ENCODE data around the gene ACYP1.

ACYP1 gene

GRCh38 chr14:75032939-75033338 lies 30.9 kb downstream of the ACYP1 start:
- DNase-seq: no peak

- no peak for DNase-seq
Observed at GRCh38 chr14:75030147-75030546, 33.7 kb downstream of the ACYP1 start.

GRCh38 chr14:75025876-75026275 lies 37.9 kb downstream of the ACYP1 start:
- no peak for DNase-seq

GRCh38 chr14:75025082-75025481 lies 38.7 kb downstream of the ACYP1 start:
- DNase-seq: no peak

- no peak for DNase-seq
Observed at GRCh38 chr14:75023108-75023507, 40.7 kb downstream of the ACYP1 start.

- DNase-seq: no peak
Observed at GRCh38 chr14:75022655-75023054, 41.2 kb downstream of the ACYP1 start.

- no peak for DNase-seq
Observed at GRCh38 chr14:75018694-75019093, 45.1 kb downstream of the ACYP1 start.

- DNase-seq: no peak
Observed at GRCh38 chr14:75016815-75017214, 47.0 kb downstream of the ACYP1 start.

DNA sequence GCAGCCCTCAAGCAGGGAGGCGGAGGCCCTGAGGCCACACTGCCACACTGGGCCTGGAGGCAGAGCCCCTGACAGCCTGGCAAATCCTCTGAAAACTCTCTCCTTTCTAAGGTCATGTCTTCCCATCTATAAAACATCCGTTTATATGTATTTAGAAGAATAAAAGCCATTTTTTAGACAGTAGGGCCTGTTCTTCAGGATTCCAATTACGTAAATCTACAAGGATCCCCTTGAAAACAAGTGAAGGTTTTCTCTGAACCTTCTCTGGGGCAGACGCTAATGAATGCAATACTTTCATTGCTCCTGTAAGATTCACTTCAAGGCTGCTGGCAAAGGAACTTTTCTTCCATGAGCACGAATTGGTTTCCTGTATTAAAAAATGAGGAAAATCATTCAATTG lies 48.3 kb downstream of the ACYP1 start:
- no peak for DNase-seq

DNA sequence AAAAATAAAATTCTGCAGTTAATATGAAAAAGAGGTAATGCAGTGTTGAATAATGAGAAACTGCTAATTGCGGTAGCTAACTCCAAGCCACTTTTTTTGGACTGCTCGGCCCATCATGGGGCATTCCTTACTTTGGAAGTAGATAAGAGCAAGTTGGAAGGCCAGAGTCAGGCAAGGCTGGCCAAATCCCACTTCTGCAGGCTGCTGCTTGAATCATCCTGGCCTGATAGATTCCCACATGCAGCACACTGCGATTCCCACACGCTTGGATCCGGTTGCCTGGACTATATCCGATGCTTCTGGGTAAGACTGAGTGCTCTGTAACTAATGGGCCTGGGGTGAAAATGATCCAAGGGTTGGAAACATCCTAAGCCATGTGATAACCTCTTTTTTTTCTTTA lies 50.5 kb downstream of the ACYP1 start:
- DNase-seq: no peak

DNA sequence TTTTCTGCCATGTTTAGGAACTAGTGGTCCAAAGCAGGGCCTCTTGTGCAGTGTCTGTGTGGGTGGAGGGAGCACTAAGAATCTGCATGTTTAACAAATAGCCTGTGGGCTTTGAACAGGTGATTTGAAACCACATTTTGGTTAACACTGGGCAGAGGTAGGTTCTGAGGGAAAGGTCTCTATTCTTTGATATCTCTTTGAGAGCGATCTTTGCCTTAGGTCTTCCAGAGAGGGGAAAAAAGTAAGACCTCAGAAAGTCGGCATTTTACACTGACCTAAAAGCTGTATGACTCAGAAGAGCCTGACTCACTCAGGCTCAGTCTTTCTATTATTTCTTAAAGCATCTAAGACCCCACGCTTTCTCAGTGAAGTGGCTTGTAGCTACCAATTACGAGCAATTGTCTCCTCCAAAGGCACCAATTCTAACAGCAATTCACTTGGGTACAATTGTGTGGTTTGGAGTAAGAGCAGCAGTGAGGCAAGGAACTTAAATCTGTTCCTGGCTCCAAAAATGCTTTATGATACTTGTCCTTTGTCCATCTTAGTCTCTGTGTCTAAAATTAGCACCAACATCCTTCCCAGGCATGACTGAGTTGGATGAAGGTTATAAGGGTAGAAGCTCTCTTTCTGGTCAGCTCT lies 52.3 kb downstream of the ACYP1 start:
- DNase-seq: no peak

DNA sequence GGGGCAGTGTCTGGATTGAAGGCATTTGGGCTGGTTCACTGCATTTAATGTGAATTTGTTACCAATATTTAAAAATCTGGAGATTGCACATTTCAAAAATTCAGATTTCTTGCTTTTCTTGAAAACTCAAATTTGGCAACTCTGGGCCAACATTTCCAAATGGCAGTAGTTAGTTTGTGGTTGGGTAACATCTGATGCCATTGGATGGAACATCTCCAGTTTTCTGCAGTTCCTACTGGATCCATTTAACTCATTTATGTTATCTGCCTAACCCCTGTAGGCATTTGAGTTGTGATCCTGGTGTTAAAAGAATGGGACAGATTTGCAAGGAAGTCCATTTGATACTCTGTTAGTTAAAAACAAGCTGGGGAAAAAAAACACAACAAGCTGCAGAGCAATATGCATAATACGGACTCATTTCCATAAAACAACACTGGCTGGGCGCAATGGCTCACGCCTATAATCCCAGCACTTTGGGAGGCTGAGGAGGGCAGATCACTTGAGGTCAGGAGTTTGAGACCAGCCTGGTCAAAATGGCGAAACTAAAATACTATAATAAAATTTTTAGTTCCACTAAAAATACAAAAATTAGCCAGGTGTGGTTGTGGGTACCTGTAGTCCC lies 53.2 kb downstream of the ACYP1 start:
- no peak for DNase-seq

GRCh38 chr14:75009176-75009575 lies 54.6 kb downstream of the ACYP1 start:
- no peak for DNase-seq

DNA sequence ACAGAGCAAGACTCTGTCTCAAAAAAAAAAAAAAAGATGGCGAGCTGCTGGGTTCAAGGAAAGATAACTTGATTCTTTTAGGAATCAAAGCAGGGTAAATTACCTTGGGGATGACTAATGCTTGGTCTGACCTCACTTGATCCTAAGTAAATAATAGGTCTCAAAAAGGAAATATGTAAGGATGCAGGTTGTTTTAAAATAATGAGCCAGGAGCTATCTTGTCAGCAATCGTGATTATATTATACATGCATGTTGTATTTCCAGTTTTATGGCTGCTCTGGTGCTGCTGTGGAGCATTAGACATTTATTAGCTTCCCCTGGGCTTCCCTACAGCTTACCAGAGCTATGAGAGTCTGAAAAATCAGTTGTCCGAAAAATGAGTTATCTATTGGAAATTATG lies 58.5 kb downstream of the ACYP1 start:
- no peak for DNase-seq

GRCh38 chr14:75003250-75004027 lies 60.4 kb downstream of the ACYP1 start:
- no peak for DNase-seq

Data from right hindlimb (tissue), 1 donor.